Measurements from ENCODE around the gene PSMD10. TPM values are rescaled to one million over a fixed set of nuclear protein-coding genes. Genes with fewer than 3 reads are reported as not detected.

The PSMD10 gene, protein sequence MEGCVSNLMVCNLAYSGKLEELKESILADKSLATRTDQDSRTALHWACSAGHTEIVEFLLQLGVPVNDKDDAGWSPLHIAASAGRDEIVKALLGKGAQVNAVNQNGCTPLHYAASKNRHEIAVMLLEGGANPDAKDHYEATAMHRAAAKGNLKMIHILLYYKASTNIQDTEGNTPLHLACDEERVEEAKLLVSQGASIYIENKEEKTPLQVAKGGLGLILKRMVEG
- total RNA-seq = 34.7 TPM
- long read RNA-seq, transcript PSMD10-201 (5 exons, 1,546 nt) = major isoform, 32 of 36 reads
- long read RNA-seq, partial matches to known transcripts = 1 of 36 reads
- long read RNA-seq, other reads (novel, unspliced or antisense) = 1 of 36 reads

DNA sequence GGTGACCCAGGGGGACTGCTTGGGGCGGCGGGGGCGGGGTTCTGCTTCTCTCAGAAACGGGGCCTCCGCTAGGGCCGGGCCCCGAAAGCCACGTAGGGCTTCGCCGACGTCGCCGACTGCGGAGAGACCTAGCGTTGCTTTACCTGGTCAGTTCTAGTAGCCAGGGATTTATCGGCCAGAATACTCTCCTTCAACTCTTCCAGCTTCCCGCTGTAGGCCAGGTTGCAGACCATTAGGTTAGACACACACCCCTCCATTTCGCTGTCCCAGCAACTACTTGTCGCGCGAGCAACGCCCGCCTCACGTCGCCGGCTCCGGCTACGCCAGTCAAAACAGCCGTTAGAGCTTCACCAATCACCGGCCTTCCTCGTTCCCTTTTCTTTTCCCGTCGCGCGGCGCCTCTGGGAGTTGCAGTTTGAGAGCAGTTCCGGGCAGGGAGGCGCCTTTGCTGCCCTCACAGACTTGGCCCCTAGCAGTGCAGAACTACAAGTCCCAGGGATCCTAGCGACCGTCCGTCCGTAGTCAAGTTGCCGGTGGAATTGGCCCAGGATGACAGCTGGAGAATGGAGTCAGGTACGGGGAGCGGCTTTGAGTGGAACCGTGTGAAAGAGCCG, at the start of gene PSMD10, which contains the start of gene ATG4A:
Gene PSMD10 (minus strand): TSS at position 279 of the 614 bp plus-strand sequence. CDS start 22 bp downstream, at position 257.
Gene ATG4A (plus strand): TSS at position 515 of the 614 bp plus-strand sequence. CDS start 49 bp downstream, at position 564.
- DNase-seq (peak; percentile 96), ATAC-seq (peak; percentile 99)
- peak within 1 kb of the TSS; percentile 62 for H3K4me3 ChIP-seq
- TF ChIP-seq, protein P1, sequence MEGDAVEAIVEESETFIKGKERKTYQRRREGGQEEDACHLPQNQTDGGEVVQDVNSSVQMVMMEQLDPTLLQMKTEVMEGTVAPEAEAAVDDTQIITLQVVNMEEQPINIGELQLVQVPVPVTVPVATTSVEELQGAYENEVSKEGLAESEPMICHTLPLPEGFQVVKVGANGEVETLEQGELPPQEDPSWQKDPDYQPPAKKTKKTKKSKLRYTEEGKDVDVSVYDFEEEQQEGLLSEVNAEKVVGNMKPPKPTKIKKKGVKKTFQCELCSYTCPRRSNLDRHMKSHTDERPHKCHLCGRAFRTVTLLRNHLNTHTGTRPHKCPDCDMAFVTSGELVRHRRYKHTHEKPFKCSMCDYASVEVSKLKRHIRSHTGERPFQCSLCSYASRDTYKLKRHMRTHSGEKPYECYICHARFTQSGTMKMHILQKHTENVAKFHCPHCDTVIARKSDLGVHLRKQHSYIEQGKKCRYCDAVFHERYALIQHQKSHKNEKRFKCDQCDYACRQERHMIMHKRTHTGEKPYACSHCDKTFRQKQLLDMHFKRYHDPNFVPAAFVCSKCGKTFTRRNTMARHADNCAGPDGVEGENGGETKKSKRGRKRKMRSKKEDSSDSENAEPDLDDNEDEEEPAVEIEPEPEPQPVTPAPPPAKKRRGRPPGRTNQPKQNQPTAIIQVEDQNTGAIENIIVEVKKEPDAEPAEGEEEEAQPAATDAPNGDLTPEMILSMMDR (IDR thresholded peaks at IDR 0.05) = no peak
- intact Hi-C loops (cut with DNase I) = no loop called here
- no peaks in the 10 kb centered on the region for H3K27me3 ChIP-seq
- H3K4me1 ChIP-seq = peaks cover 8% of the 10 kb centered on the region
- H3K9me3 ChIP-seq = no peaks in the 10 kb centered on the region
- H3K36me3 ChIP-seq = peaks cover 15% of the 10 kb centered on the region
- H3K27ac ChIP-seq = peak within 1 kb of the TSS; percentile 80

DNA sequence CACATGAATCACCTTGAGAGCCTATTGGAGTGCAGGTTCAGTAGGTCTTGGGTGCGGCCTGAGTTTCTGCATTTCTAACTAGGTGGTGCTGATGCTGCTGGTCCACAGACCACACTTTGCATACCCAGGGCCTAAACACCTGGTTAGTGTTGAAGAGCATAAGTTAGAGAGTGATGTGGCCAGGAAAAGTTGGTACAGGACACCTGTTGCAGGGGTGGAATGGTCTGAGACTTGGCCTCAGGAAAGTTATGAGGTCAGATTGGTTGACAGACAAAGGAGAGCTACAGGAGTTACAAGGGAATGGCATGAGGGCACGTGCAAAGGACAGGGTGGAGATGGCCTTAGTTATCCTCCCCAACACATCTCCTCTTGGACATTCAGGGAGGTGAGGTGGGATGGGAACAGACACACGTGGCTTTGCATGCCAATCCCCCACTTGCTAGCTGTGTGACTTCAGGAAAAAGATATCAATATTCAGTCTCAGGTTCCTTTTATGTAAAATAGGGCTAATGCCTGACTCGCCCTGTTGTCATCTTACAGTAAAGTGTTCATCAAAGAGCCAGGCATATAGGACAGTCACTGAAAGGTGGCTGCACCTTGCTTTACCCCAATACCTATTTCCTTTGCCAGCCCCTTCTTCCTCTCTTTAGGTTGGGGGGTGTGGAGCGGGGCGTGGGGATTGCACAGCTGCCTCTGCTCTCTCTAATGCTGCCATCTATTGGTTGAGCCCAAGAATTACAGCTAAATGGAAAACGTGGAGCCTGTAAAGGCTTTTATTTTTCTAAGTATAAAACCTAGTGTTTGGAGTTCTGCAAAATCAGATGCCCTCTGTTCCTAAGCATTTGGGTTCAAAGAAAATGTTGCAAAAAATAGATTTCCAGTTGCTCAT, 47.7 kb upstream of the PSMD10 start:
- Histone ChIP-seq H3K4me1 (no peaks in the 10 kb centered on the region), H3K27ac (no peak overlapping the region), H3K9me3 (no peaks in the 10 kb centered on the region), H3K4me3 (no peak overlapping the region), H3K36me3 (no peaks in the 10 kb centered on the region), H3K27me3 (no peaks in the 10 kb centered on the region)
- intact Hi-C loops (cut with DNase I) = no loop called here
- TF ChIP-seq, protein P1 (IDR thresholded peaks at IDR 0.05) = peak; percentile 32
- DNase-seq (no peak), ATAC-seq (no peak)

DNA sequence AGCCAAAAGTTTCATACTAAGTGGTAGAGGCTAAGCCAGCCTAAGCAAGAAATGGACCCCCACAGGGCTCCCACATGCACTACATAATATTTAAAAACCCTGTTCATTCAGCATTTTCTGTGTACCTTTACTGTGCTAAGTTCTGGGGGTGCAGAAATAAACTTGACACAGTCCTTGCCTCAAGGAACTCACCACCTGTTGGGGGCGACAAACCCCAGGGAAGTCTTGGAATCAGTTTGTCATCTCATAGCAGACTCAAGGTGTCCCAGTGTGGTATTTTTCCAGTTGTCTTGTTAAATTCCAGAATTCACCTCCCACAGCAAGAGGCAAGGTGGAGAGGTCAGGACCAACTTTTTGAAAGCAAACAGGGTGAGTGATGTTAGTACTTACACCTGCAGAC, 43.4 kb upstream of the PSMD10 start:
- intact Hi-C loops (cut with DNase I) = no loop called here
- Histone ChIP-seq H3K27ac (no peak overlapping the region), H3K36me3 (no peaks in the 10 kb centered on the region), H3K9me3 (no peaks in the 10 kb centered on the region), H3K4me3 (no peak overlapping the region), H3K27me3 (no peaks in the 10 kb centered on the region), H3K4me1 (no peaks in the 10 kb centered on the region)
- DNase-seq (no peak), ATAC-seq (no peak)
- TF ChIP-seq, protein P1 (IDR thresholded peaks at IDR 0.05) = no peak

DNA sequence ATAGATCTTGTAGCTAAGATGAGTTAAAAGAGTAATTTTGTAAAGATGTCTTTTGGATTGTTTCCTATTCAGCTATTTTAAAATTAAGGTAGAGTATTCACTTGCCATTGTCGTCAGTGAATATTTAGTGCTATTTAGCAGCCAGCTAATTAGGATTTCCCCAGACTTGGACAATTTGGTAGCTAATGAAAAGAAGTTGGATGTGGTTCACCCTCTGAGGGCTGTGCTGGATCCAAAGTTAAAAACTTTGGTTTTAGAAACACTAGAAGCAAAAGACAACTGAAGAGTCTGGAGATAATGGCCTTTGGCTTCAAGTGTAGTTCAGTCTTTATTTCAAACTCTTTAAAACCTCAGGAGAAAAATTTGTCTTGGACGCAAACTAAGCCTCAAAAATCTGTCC, 41.5 kb upstream of the PSMD10 start:
- intact Hi-C loops (cut with DNase I) = no loop called here
- ATAC-seq (no peak), DNase-seq (no peak)
- Histone ChIP-seq H3K36me3 (no peaks in the 10 kb centered on the region), H3K4me1 (no peaks in the 10 kb centered on the region), H3K4me3 (no peak overlapping the region), H3K27ac (no peak overlapping the region), H3K9me3 (no peaks in the 10 kb centered on the region), H3K27me3 (no peaks in the 10 kb centered on the region)
- TF ChIP-seq, protein P1 (IDR thresholded peaks at IDR 0.05) = no peak

DNA sequence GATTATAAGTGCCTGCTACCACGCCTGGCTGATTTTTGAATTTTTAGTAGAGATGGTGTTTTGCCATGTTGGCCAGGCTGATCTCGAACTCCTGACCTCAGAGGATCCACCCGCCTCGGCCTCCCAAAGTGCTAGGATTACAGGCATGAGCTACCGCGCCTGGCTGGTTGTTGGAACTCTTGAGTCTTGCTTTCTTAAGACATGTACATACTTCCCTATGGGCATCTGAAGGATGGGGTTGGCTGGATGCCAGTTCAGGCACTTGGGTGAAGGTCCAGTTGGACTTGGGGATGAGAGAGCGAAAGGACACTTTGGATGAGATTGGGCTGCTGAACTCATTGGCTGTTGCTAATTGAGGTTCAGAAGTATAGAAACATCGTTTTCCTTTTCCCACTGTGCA, 40.7 kb upstream of the PSMD10 start:
- no peak for DNase-seq
- TF ChIP-seq, protein P1 (IDR thresholded peaks at IDR 0.05) = no peak
- intact Hi-C loops (cut with DNase I) = no loop called here
- Histone ChIP-seq H3K27me3 (no peaks in the 10 kb centered on the region), H3K27ac (no peak overlapping the region), H3K4me1 (no peaks in the 10 kb centered on the region), H3K9me3 (no peaks in the 10 kb centered on the region), H3K36me3 (no peaks in the 10 kb centered on the region), H3K4me3 (no peak overlapping the region)
- ATAC-seq = no peak
